GM19397 (cell line): Measurements from ENCODE around the gene ELANE.
"Not testable (repeated sequence)": the region's sequence is repeated elsewhere in the genome, so short reads cannot be mapped to it uniquely, and the experiment has no call there.

Source experiments
- ATAC-seq: cut with Tn5 transposase; IDR thresholded peaks from one replicate; pipeline ENCODE4 v1.9.1; 2021; ENCODE audit warnings: mild to moderate bottlenecking, moderate library complexity; ENCODE audit not compliant: unreplicated experiment

ELANE gene

GRCh38 chr19:835210-835810, 16.8 kb upstream of the ELANE start:
- no peak for ATAC-seq

- no peak for ATAC-seq
Measured at GRCh38 chr19:840519-841206, 11.4 kb upstream of the ELANE start, which contains the start of gene PRTN3. Gene PRTN3, plus strand, starts transcription at chr19:840999. Its CDS starts 10 bp downstream, at chr19:841009.

GRCh38 chr19:842802-843179, 9.3 kb upstream of the ELANE start:
- ATAC-seq: not testable (repeated sequence)

- ATAC-seq: no peak
Measured at GRCh38 chr19:843180-843835, 8.8 kb upstream of the ELANE start.

- ATAC-seq: no peak
Measured at GRCh38 chr19:843836-844545, 8.1 kb upstream of the ELANE start.

GRCh38 chr19:844546-844971, 7.5 kb upstream of the ELANE start:
- no peak for ATAC-seq

- ATAC-seq: no peak
Measured at GRCh38 chr19:845707-846521, 6.2 kb upstream of the ELANE start.

GRCh38 chr19:848386-848921, 3.6 kb upstream of the ELANE start:
- ATAC-seq: no peak

GRCh38 chr19:849195-849594, 2.9 kb upstream of the ELANE start:
- not testable (repeated sequence) for ATAC-seq

GRCh38 chr19:850221-850978, 1.7 kb upstream of the ELANE start:
- ATAC-seq: no peak

GRCh38 chr19:850979-851335, 1.1 kb upstream of the ELANE start:
- ATAC-seq: no peak

GRCh38 chr19:853014-853585, 997 bp downstream of the ELANE start:
- no peak for ATAC-seq

- ATAC-seq: not testable (repeated sequence)
Measured at GRCh38 chr19:853614-854220, 1.6 kb downstream of the ELANE start.

GRCh38 chr19:854549-854948, 2.4 kb downstream of the ELANE start:
- no peak for ATAC-seq

- no peak for ATAC-seq
Measured at GRCh38 chr19:855142-855541, 3.0 kb downstream of the ELANE start.

- no peak for ATAC-seq
Measured at GRCh38 chr19:855566-856120, 3.5 kb downstream of the ELANE start.

GRCh38 chr19:858284-858683, 6.2 kb downstream of the ELANE start:
- ATAC-seq: no peak
